PC-9 (cell line): Measurements from ENCODE around the gene STRN4.

Experiments used
- CTCF ChIP-seq: fragments of 200-600 bp; sonication (generic); conservative IDR thresholded peaks from 2 replicates; pipeline ENCODE4 v1.6.1; 2017; ENCODE audit warnings: mixed run types, antibody characterized with exemption, mild to moderate bottlenecking, moderate library complexity
- EZH2 ChIP-seq: fragments of 200-600 bp; sonication (generic); IDR thresholded peaks from 2 replicates; pipeline ENCODE4 v1.8.0; 2017; ENCODE audit warnings: antibody characterized with exemption, low read depth

- TF ChIP-seq CTCF: no peak
- no peak for TF ChIP-seq EZH2
Measured at GRCh38 chr19:46714444-46715106, 31.7 kb downstream of the STRN4 start.
